GM21717 (cell line): Measurements from ENCODE around the gene GDPD5.
"Not testable (repeated sequence)": the region's sequence is repeated elsewhere in the genome, so short reads cannot be mapped to it uniquely, and the experiment has no call there.

ENCODE experiments used
- ATAC-seq: cut with Tn5 transposase; IDR thresholded peaks from one replicate; pipeline ENCODE4 v1.9.1; 2021; ENCODE audit warnings: mild to moderate bottlenecking, moderate library complexity; ENCODE audit not compliant: unreplicated experiment

GDPD5 gene

GRCh38 chr11:75431533-75432525, 93.9 kb downstream of the GDPD5 start:
- ATAC-seq: no peak

DNA sequence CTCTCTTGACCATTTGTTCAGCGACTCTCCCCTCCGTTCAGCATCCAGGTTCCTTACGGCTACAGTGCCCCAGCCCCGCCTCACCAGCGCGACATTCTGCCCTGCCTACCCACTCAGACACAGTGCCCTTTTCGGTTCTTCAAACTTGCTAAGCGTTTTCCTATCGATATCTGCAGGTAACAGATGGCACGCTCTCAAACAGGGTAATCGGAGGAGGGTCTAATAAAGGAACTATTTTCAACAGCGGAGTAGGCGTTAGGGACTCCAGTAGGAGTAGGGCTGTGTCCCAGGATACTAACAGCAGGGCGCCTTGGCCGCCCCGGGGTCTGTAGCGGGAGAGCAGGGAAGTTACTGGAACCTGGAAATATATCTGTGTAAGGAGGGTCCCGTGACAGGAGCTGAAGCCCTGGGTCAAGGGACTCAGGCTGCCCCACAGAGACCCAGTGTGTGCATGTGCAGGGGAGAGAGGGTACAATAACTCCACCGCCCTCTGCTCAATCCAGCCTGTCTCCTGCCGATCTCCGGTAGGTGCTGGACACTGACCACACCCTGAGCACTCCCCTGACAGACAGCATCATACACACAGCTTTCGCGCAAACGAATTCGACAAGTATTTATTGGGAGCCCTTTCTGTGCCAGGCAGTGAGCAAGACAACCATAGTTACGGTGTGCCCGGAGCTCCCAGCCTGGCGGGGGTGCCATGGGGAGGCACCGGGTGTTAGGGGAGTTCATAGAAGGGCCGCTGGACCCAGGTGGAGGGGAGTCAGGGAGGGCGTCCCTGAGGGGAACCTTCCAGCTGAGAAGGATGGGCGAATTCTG, 94.8 kb downstream of the GDPD5 start:
- ATAC-seq: no peak

DNA sequence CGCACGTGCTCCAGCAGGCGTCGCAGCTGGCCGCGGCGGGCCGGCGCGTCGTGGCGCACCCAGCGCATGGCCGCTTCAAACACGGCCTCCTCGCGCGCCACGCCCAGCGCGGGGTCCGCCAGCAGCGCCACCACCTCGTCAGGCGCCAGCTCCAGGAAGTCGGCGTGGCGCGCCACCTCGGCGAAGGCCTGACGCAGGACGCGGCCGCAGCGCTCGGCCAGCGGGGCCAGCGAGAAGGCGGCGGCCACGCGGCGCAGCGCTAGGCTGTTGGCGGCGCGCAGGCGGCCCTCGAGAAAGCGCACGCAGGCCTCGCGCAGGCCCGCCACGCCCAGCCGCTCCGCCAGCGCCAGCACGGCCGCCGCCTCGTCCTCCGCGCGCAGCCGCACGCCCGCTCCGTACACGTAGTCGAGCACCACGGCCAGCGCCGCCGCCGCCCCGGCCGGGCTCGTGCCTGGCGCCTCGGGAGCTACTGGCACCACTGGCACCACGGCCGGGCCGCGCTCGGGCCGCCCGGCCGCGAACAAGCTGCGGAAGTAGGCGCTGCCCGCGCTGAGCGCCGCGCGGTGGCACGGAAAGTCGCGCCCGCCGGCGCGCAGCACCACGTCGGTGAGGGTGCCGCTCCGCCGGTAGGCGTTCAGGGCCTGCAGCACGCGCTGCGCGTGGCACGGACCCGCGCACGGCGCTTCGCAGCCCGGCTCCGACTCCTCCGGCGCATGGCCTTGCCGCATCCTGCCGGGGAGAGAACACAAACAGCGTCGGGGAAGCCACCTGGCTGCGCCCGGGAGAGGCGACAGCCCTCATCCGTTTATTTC, 95.6 kb downstream of the GDPD5 start:
- no peak for ATAC-seq

- no peak for ATAC-seq
Observed at GRCh38 chr11:75429641-75429901, 96.2 kb downstream of the GDPD5 start.

- ATAC-seq: no peak
Observed at GRCh38 chr11:75428989-75429640, 96.6 kb downstream of the GDPD5 start.

- no peak for ATAC-seq
Observed at GRCh38 chr11:75428281-75428724, 97.4 kb downstream of the GDPD5 start.

- ATAC-seq: no peak
Observed at GRCh38 chr11:75427181-75427580, 98.6 kb downstream of the GDPD5 start.

- ATAC-seq: no peak
Observed at GRCh38 chr11:75426720-75427086, 99.0 kb downstream of the GDPD5 start.

DNA sequence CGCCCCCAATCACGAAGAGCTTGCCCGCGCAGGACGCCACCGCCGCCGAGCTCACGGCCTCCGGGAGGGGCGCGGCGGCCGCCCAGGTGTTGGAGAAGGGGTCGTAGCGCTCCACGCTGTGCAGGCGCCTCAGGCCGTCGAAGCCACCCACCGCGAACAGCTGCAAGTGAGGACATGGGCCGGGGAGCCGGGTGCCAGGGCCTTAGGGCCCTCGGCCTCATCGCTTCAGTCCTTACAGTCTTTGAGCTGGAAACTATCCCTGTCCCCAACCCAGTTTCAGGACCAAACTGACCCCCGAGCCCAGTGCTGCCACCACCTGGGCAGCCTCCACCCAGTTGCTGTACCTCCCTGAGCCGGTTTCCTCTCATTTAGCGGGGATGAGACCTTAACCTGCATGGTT, 100.3 kb downstream of the GDPD5 start:
- ATAC-seq: no peak

DNA sequence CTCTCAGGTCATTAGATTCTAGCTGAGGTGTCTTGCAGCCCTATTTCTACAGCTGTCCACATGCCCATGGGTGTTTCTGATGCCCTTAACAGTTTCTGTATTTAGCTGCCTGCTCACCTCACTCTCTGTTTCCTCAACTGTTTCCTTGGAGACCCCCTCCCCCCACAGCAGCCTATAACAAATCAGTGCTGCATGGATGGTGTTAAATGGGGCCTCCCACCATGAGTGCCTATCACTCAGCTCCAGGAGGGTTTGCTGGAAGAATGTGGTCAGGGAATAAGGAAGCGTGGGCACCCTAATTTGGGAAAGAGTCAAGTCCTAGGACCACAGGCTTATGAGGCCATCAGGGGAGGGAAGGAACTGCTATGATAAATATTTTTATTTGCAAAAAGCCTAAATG, 101.3 kb downstream of the GDPD5 start:
- no peak for ATAC-seq

- no peak for ATAC-seq
Observed at GRCh38 chr11:75423721-75424120, 102.0 kb downstream of the GDPD5 start.

- no peak for ATAC-seq
Observed at GRCh38 chr11:75422248-75423231, 103.2 kb downstream of the GDPD5 start.

DNA sequence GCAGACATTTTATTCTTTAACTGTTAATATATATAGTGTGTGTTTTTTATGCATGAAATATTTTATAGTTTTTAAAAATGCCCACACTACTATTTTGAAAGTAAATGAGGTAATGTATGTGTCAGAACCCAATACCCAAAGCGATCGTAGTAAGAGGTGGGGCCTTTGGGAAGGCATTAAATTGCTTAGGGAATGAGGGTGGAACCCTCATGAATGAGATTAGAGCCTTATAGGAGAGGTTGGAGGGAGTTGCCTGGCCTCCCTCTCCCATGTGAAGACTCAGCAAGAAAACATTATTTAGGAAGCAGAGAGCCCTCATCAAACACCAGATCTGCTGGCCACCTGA, 103.9 kb downstream of the GDPD5 start:
- ATAC-seq: no peak

DNA sequence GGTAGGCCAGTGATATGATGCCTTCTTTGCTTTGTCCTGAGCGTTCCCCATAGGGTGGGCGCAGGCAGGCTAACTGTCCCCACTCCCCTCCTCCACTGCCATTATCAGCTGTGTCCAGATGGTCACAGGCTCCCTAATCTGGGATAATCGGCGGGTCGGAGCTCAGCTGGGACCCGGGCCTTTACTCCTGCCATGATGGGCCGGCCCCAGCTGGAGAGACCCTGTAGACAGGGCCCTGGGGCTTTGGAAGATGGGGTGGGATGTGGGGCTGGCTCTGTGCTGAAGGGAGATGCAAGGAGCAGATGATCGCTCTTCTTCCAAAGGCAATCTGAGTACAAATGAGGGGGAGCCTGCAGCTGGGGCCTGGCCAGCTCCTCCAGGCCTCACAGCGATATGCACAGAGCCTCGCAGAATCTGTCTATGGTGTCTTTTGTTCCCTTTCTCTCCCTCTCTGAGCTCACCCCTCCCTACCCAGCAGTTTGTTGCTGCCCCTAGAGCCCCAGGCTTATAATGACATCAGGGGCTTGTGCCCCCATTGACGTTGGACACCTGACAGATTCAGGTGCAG, 104.6 kb downstream of the GDPD5 start:
- ATAC-seq: no peak

DNA sequence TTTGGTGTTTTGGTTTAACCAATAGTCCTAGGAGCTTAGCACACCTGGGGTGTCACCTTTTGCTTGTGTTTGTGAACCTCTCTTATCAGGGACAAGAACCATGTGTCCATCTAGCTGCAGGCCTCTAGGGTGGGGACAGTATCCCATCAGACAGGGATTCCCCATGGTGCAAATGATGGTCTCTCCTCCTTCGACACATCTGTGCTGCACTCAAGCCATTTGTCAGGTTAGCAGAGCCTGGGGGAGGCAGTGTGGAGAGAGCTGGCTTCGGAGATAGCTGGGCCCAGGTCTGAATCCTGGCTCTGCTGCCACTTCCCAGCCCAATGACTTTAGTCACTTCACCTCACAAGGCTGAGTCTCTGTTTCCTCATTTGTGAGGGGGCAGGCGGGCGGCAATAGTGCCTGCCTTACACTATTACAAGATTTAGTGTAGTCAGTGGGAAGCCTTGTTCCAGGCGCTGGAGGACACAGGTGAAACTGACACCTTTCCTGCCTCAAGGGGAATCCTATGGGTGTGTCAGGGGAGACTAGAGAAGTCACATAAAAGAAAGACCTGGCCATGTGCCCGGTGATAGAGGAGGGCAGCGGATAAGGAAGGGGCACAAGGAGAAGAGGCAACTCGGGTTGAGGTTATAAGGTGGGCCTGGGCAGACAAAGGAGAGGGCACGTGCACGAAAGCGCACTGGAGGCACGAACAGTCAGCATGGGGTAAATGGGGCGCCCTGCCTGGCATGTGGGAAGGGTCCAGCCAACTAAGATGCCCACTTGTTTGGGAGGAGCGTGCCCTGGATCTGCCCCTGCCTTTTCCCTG, 105.3 kb downstream of the GDPD5 start:
- ATAC-seq: no peak

- ATAC-seq: no peak
Observed at GRCh38 chr11:75413864-75414263, 111.9 kb downstream of the GDPD5 start.

GRCh38 chr11:75413146-75413545, 112.6 kb downstream of the GDPD5 start:
- not testable (repeated sequence) for ATAC-seq

DNA sequence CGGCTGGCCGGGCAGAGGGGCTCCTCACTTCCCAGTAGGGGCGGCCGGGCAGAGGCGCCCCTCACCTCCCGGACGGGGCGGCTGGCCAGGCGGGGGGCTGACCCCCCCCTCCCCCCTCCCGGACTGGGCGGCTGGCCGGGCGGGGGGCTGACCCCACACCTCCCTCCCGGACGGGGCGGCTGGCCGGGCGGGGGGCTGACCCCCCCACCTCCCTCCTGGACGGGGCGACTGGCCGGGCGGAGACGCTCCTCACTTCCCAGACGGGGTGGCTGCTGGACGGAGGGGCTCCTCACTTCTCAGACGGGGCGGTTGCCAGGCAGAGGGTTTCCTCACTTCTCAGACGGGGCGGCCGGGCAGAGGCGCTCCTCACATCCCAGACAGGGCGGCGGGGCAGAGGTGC, 115.8 kb downstream of the GDPD5 start:
- ATAC-seq: not testable (repeated sequence)

GRCh38 chr11:75408957-75409219, 116.9 kb downstream of the GDPD5 start:
- ATAC-seq: no peak
